ENCODE data around the gene METTL16. TPM values are rescaled to one million over a fixed set of nuclear protein-coding genes. Genes with fewer than 3 reads are reported as not detected.

The METTL16 gene
- polyA plus RNA-seq, 1 of the 3 experiments (the other 2 are of a cell fraction) = 8.1 TPM

- TF ChIP-seq ZBTB33 (IDR thresholded peaks at IDR 0.05; ENCODE audit: borderline replicate concordance, low read depth) = no peak
Measured at GRCh38 chr17:2398655-2399571, 112.8 kb downstream of the METTL16 start (continued).

- CTCF ChIA-PET = interaction anchor here (0.9 to 27.8 kb wide), 3 partner anchors 16 to 22 kb away, joined by 3 to 654 read pairs (median 5); no protein-coding TSS in a partner anchor
- Histone ChIP-seq H3K4me1 (ENCODE audit: control insufficient read depth in 1 of 2, insufficient read depth in 2 of 2, low read depth in 1 of 2, low read length in 1 of 2) (peaks cover 38 to 57% of the 10 kb centered on the region in 2 experiments), H3K79me2 (ENCODE audit: insufficient read depth) (peaks cover 54% of the 10 kb centered on the region), H3K4me3 (ENCODE audit: low read depth in 2 of 2, low read length in 1 of 2) (peak overlapping the region; percentile 99; a peak in 3 of 4 replicates), H3K4me2 (peak overlapping the region; percentile 98), H4K20me1 (ENCODE audit: insufficient read depth) (peaks cover 12% of the 10 kb centered on the region; the same call in 1 of the 2 replicates), H3K36me3 (replicated peaks in 1 of 2; ENCODE audit: control insufficient read depth in 1 of 2, insufficient read depth in 2 of 2, low read length in 1 of 2) (no peaks in the 10 kb centered on the region), H3F3A (replicated peaks; ENCODE audit: insufficient read depth) (peaks cover 29% of the 10 kb centered on the region), H3K9ac (peak overlapping the region; percentile 36; the same call in 1 of the 2 replicates), H3K9me3 (no peaks in the 10 kb centered on the region), H3K9me2 (no peaks in the 10 kb centered on the region), H3K27me3 (ENCODE audit: insufficient read depth) (no peaks in the 10 kb centered on the region), H2AFZ (ENCODE audit: low read depth) (no peak overlapping the region), H3K27ac (ENCODE audit: low read depth in 2 of 2, low read length in 1 of 2) (peak overlapping the region; percentile 97 to 100)
- DNase-seq = no peak
- TF ChIP-seq EP300 (IDR thresholded peaks at IDR 0.05; ENCODE audit: borderline replicate concordance in 1 of 2, low read depth in 1 of 2, low read length in 1 of 2) = no peak
- 87% methylated on average over 10 of the region's 10 CpGs for WGBS (ENCODE audit: low lambda C conversion rate)
- POLR2A ChIA-PET = interaction anchor here (1.9 kb wide), 1 partner anchor 16 kb away, joined by 4 read pairs; no protein-coding TSS in a partner anchor
Measured at GRCh38 chr17:2398182-2398581, 113.5 kb downstream of the METTL16 start.

GRCh38 chr17:2397247-2398171 is 114.2 kb downstream of the METTL16 start:
- CTCF ChIA-PET = interaction anchor here (0.9 to 27.8 kb wide), 3 partner anchors 16 to 22 kb away, joined by 3 to 654 read pairs (median 5); no protein-coding TSS in a partner anchor

More at GRCh38 chr17:2397247-2398171, 114.2 kb downstream of the METTL16 start:
- Histone ChIP-seq H4K20me1 (ENCODE audit: insufficient read depth) (peaks cover 12% of the 10 kb centered on the region; the same call in 1 of the 2 replicates), H3K79me2 (ENCODE audit: insufficient read depth) (peaks cover 54% of the 10 kb centered on the region), H3F3A (replicated peaks; ENCODE audit: insufficient read depth) (peaks cover 23% of the 10 kb centered on the region), H3K36me3 (replicated peaks in 1 of 2; ENCODE audit: control insufficient read depth in 1 of 2, insufficient read depth in 2 of 2, low read length in 1 of 2) (no peaks in the 10 kb centered on the region), H3K4me2 (peak overlapping the region; percentile 98; the same call in 1 of the 2 replicates), H3K4me3 (ENCODE audit: low read depth in 2 of 2, low read length in 1 of 2) (peak overlapping the region; percentile 43 to 60; a peak in 3 of 4 replicates), H3K4me1 (ENCODE audit: control insufficient read depth in 1 of 2, insufficient read depth in 2 of 2, low read depth in 1 of 2, low read length in 1 of 2) (peaks cover 38 to 52% of the 10 kb centered on the region in 2 experiments), H2AFZ (ENCODE audit: low read depth) (no peak overlapping the region), H3K9me2 (no peaks in the 10 kb centered on the region), H3K9ac (peak overlapping the region; percentile 57; the same call in 1 of the 2 replicates), H3K27me3 (ENCODE audit: insufficient read depth) (no peaks in the 10 kb centered on the region), H3K9me3 (no peaks in the 10 kb centered on the region), H3K27ac (ENCODE audit: low read depth in 2 of 2, low read length in 1 of 2) (peak overlapping the region; percentile 97 to 100)
- no peak for DNase-seq
- WGBS (ENCODE audit: low lambda C conversion rate) = 83% methylated on average over 11 of the region's 12 CpGs
- TF ChIP-seq PBX3 (IDR thresholded peaks at IDR 0.05) (no peak), TEAD4 (IDR thresholded peaks at IDR 0.05; ENCODE audit: borderline replicate concordance, insufficient read depth) (no peak)
- POLR2A ChIA-PET = interaction anchor here (1.9 kb wide), 1 partner anchor 15 kb away, joined by 4 read pairs; no protein-coding TSS in a partner anchor

Measured in SK-N-SH (cell line).